Neural progenitor cell (in vitro differentiated cells): ENCODE data around the gene HADH. TPM values are rescaled to one million over a fixed set of nuclear protein-coding genes. Genes with fewer than 3 reads are reported as not detected.
A peak's percentile ranks its signal among the peaks of the same experiment; 100 is the strongest.

Experiments used
- DNase-seq: peaks from one replicate; pipeline ENCODE4 v3.0.0-alpha.2; 2016; ENCODE audit warnings: low spot score
- H2AFZ ChIP-seq: fragments of 200-600 bp; sonication (generic); replicated peaks from 2 replicates; pipeline ENCODE4 v1.6.1; 2016; ENCODE audit warnings: antibody characterized with exemption
- H3F3A ChIP-seq: fragments of 200-600 bp; sonication (generic); 2 replicates; pipeline ENCODE4 v1.6.1; 2016; ENCODE audit warnings: antibody characterized with exemption, low read depth
- H3K27ac ChIP-seq: fragments of 200-600 bp; sonication (generic); 2 replicates; pipeline ENCODE4 v1.5.1; 2016; ENCODE audit warnings: mild to moderate bottlenecking
- H3K27me3 ChIP-seq: fragments of 200-600 bp; sonication (generic); 2 replicates; pipeline ENCODE4 v1.6.1; 2016; ENCODE audit warnings: mild to moderate bottlenecking, moderate library complexity
- H3K36me3 ChIP-seq: fragments of 200-600 bp; sonication (generic); 2 replicates; pipeline ENCODE4 v1.5.1; 2016
- H3K4me1 ChIP-seq: fragments of 200-600 bp; sonication (generic); 2 replicates; pipeline ENCODE4 v1.6.1; 2016; ENCODE audit warnings: mixed run types
- H3K4me2 ChIP-seq: fragments of 200-600 bp; sonication (generic); 2 replicates; pipeline ENCODE4 v1.6.1; 2016
- H3K4me3 ChIP-seq: fragments of 200-600 bp; sonication (generic); 2 replicates; pipeline ENCODE4 v1.5.1; 2016
- H3K79me2 ChIP-seq: fragments of 200-600 bp; sonication (generic); 2 replicates; pipeline ENCODE4 v1.6.1; 2016; ENCODE audit warnings: low read depth
- H3K9ac ChIP-seq: fragments of 200-600 bp; sonication (generic); 2 replicates; pipeline ENCODE4 v1.6.1; 2016
- H3K9me3 ChIP-seq: fragments of 200-600 bp; sonication (generic); 2 replicates; pipeline ENCODE4 v1.5.1; 2016; ENCODE audit warnings: low read depth
- H4K20me1 ChIP-seq: fragments of 200-600 bp; sonication (generic); 2 replicates; pipeline ENCODE4 v1.6.1; 2016; ENCODE audit warnings: low read depth
- H3K27ac Mint-ChIP-seq: 3 replicates; pipeline ENCODE4 v1.8.0; 2021; ENCODE audit warnings: mixed read lengths
- H3K27me3 Mint-ChIP-seq: 2 replicates; pipeline ENCODE4 v1.8.0; 2022; ENCODE audit warnings: low read depth, mild to moderate bottlenecking, inconsistent platforms, moderate library complexity, mixed read lengths; ENCODE audit not compliant: insufficient read depth
- H3K36me3 Mint-ChIP-seq: 3 replicates; pipeline ENCODE4 v1.8.0; 2021; ENCODE audit warnings: mixed read lengths
- H3K4me1 Mint-ChIP-seq: 3 replicates; pipeline ENCODE4 v1.8.0; 2021; ENCODE audit warnings: mixed read lengths
- H3K4me3 Mint-ChIP-seq: 3 replicates; pipeline ENCODE4 v1.8.0; 2021; ENCODE audit warnings: mild to moderate bottlenecking, moderate library complexity, mixed read lengths
- H3K9me3 Mint-ChIP-seq: 3 replicates; pipeline ENCODE4 v1.8.0; 2020; ENCODE audit warnings: mixed read lengths
- EZH2 ChIP-seq: fragments of 200-600 bp; sonication (generic); IDR thresholded peaks from 2 replicates; pipeline ENCODE4 v1.6.1; 2017; ENCODE audit warnings: antibody characterized with exemption, mild to moderate bottlenecking, moderate library complexity
- EZH2phosphoT487 ChIP-seq: fragments of 200-600 bp; sonication (generic); IDR thresholded peaks from 2 replicates; pipeline ENCODE4 v1.6.1; 2017; ENCODE audit warnings: antibody characterized with exemption
- total RNA-seq: library from RNA; depleted of rRNA; stranded (reverse); fragments of >200 nt; gene quantifications from 2 replicates; pipeline ENCODE4 v1.2.3, GENCODE V29; 2015; ENCODE audit warnings: low replicate concordance
- TF ChIP-seq, protein P1 (sequence below): fragments of 200-600 bp; sonication (generic); IDR thresholded peaks from 2 replicates; pipeline ENCODE4 v1.5.1; 2017; ENCODE audit warnings: antibody characterized with exemption, mild to moderate bottlenecking

Gene HADH
- total RNA-seq, 1 donor from 2014 or later: 49.9 TPM

DNA sequence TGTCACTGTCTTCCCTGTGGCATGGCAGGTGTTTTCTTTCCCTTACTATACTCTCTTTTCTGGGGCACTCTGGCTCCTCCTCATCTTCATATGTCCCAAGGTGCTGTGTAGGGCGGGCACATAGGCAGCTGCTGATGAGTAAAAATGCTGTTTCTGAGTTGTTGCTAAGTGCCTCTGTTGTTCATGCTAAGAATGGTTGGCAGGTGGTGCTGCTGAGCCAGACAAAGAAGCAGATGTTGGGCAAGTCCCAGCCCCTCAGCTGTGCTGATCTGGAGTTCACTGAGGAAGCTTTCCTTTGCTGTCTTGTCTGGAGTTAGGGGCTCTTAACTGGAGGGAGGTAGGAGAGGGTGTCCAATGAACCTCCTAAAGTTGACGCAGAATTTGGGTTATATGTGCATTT is 40.6 kb downstream of the HADH start:
- peaks cover 22% of the 10 kb centered on the region for H3K4me1 Mint-ChIP-seq
- Histone ChIP-seq H3K4me3 (no peak overlapping the region), H3K4me2 (no peak overlapping the region), H3K27ac (no peak overlapping the region), H3K4me1 (peaks cover 7% of the 10 kb centered on the region), H3K9me3 (no peaks in the 10 kb centered on the region), H2AFZ (no peak overlapping the region), H3K9ac (no peak overlapping the region), H3K36me3 (peaks cover 3% of the 10 kb centered on the region), H3F3A (no peaks in the 10 kb centered on the region), H4K20me1 (peaks cover 2% of the 10 kb centered on the region), H3K27me3 (no peaks in the 10 kb centered on the region), H3K79me2 (no peaks in the 10 kb centered on the region)
- H3K27ac Mint-ChIP-seq: peak overlapping the region; percentile 36
- TF ChIP-seq EZH2 (no peak), EZH2phosphoT487 (no peak)
- TF ChIP-seq, protein P1, sequence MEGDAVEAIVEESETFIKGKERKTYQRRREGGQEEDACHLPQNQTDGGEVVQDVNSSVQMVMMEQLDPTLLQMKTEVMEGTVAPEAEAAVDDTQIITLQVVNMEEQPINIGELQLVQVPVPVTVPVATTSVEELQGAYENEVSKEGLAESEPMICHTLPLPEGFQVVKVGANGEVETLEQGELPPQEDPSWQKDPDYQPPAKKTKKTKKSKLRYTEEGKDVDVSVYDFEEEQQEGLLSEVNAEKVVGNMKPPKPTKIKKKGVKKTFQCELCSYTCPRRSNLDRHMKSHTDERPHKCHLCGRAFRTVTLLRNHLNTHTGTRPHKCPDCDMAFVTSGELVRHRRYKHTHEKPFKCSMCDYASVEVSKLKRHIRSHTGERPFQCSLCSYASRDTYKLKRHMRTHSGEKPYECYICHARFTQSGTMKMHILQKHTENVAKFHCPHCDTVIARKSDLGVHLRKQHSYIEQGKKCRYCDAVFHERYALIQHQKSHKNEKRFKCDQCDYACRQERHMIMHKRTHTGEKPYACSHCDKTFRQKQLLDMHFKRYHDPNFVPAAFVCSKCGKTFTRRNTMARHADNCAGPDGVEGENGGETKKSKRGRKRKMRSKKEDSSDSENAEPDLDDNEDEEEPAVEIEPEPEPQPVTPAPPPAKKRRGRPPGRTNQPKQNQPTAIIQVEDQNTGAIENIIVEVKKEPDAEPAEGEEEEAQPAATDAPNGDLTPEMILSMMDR: peak; percentile 71
- peak; percentile 76 for DNase-seq
- no peak overlapping the region for H3K4me3 Mint-ChIP-seq
- peaks cover 40% of the 10 kb centered on the region for H3K36me3 Mint-ChIP-seq
- H3K9me3 Mint-ChIP-seq: no peaks in the 10 kb centered on the region
- H3K27me3 Mint-ChIP-seq: no peaks in the 10 kb centered on the region

- H3K4me1 Mint-ChIP-seq: peaks cover 18% of the 10 kb centered on the region
- H3K27ac Mint-ChIP-seq: no peak overlapping the region
- peaks cover 3% of the 10 kb centered on the region for H3K36me3 ChIP-seq
- H3K27me3 ChIP-seq: no peaks in the 10 kb centered on the region
- no peaks in the 10 kb centered on the region for H3F3A ChIP-seq
- H3K36me3 Mint-ChIP-seq: peaks cover 36% of the 10 kb centered on the region
- no peak overlapping the region for H3K4me3 Mint-ChIP-seq
- H3K4me1 ChIP-seq: peaks cover 7% of the 10 kb centered on the region
- no peak overlapping the region for H3K27ac ChIP-seq
- H3K27me3 Mint-ChIP-seq: no peaks in the 10 kb centered on the region
- no peak overlapping the region for H2AFZ ChIP-seq
- no peaks in the 10 kb centered on the region for H3K79me2 ChIP-seq
- peaks cover 2% of the 10 kb centered on the region for H4K20me1 ChIP-seq
- H3K4me2 ChIP-seq: no peak overlapping the region
- no peak overlapping the region for H3K4me3 ChIP-seq
- no peaks in the 10 kb centered on the region for H3K9me3 Mint-ChIP-seq
- no peaks in the 10 kb centered on the region for H3K9me3 ChIP-seq
- TF ChIP-seq EZH2phosphoT487: no peak
- no peak for TF ChIP-seq EZH2
- TF ChIP-seq, protein P1: no peak
- H3K9ac ChIP-seq: no peak overlapping the region
- DNase-seq: no peak
These were observed 41.9 kb downstream of the HADH start for GRCh38 chr4:108031427-108032083.

- H3K27me3 Mint-ChIP-seq: no peaks in the 10 kb centered on the region
- no peaks in the 10 kb centered on the region for H3K9me3 ChIP-seq
- H4K20me1 ChIP-seq: no peaks in the 10 kb centered on the region
- peaks cover 29% of the 10 kb centered on the region for H3K36me3 Mint-ChIP-seq
- TF ChIP-seq, protein P1: no peak
- no peak for TF ChIP-seq EZH2phosphoT487
- TF ChIP-seq EZH2: no peak
- H3K9me3 Mint-ChIP-seq: no peaks in the 10 kb centered on the region
- no peak for DNase-seq
- H3K79me2 ChIP-seq: no peaks in the 10 kb centered on the region
- no peak overlapping the region for H2AFZ ChIP-seq
- no peak overlapping the region for H3K4me2 ChIP-seq
- no peak overlapping the region for H3K4me3 Mint-ChIP-seq
- peaks cover 11% of the 10 kb centered on the region for H3K4me1 Mint-ChIP-seq
- H3K27me3 ChIP-seq: no peaks in the 10 kb centered on the region
- H3K27ac ChIP-seq: no peak overlapping the region
- peaks cover 2% of the 10 kb centered on the region for H3K36me3 ChIP-seq
- no peaks in the 10 kb centered on the region for H3F3A ChIP-seq
- peaks cover 3% of the 10 kb centered on the region for H3K4me1 ChIP-seq
- H3K4me3 ChIP-seq: no peak overlapping the region
- no peak overlapping the region for H3K27ac Mint-ChIP-seq
- no peak overlapping the region for H3K9ac ChIP-seq
These were observed 43.7 kb downstream of the HADH start for GRCh38 chr4:108033348-108033747.
